IMR-90 (cell line): ENCODE results near the gene CLRN1. TPM values are rescaled to one million over a fixed set of nuclear protein-coding genes. Genes with fewer than 3 reads are reported as not detected.

Source experiments
- ATAC-seq: fragments of 200-7000 bp; cut with Tn5 transposase; 2 replicates; pipeline ENCODE4 v1.9.1; 2020; ENCODE audit warnings: low read depth, mild to moderate bottlenecking, moderate library complexity
- BruUV-seq: library from RNA; stranded (reverse); fragments of 400-500 nt; replicated peaks from 2 replicates; lab custom pipeline; 2021; lab: Mats Ljungman, UMichigan
- CTCF ChIA-PET: fragments of 300-600 bp; formaldehyde crosslinking; extraction: SDS; loops from one replicate; lab custom pipeline; 2021; ENCODE audit warnings: antibody characterized with exemption; lab: Yijun Ruan, JAX
- POLR2A ChIA-PET: fragments of 300-600 bp; sonication (Branson Sonifier 250); formaldehyde crosslinking; loops from one replicate; lab custom pipeline; 2022; ENCODE audit warnings: antibody characterized with exemption; ENCODE audit not compliant: unreplicated experiment; lab: Charles Lee
- DNase-seq: peaks from one replicate; pipeline ENCODE4 v3.0.0; 2013
- H2AFZ ChIP-seq: replicated peaks from 2 replicates; pipeline ENCODE3; 2013; ENCODE audit warnings: low read length, mild to moderate bottlenecking; ENCODE audit not compliant: poor library complexity
- H2AK5ac ChIP-seq: 2 replicates; pipeline ENCODE4 v1.6.1; 2013; ENCODE audit warnings: low read depth, low read length, inconsistent platforms
- H2AK9ac ChIP-seq: replicated peaks from 2 replicates; pipeline ENCODE3; 2013; ENCODE audit warnings: mild to moderate bottlenecking, low read depth, low read length, moderate library complexity; ENCODE audit not compliant: poor library complexity
- H2BK120ac ChIP-seq: 2 replicates; pipeline ENCODE4 v1.6.1; 2013; ENCODE audit warnings: low read depth, low read length, inconsistent platforms
- H2BK15ac ChIP-seq: 3 replicates; pipeline ENCODE4 v1.6.1; 2013; ENCODE audit warnings: low read depth, low read length, inconsistent platforms
- H2BK20ac ChIP-seq: 2 replicates; pipeline ENCODE4 v1.6.1; 2013; ENCODE audit warnings: low read depth, mild to moderate bottlenecking, inconsistent platforms, low read length, moderate library complexity
- H2BK5ac ChIP-seq: 2 replicates; pipeline ENCODE4 v1.6.1; 2013; ENCODE audit warnings: mild to moderate bottlenecking, low read depth, low read length, inconsistent platforms; ENCODE audit not compliant: poor library complexity, severe bottlenecking
- H3K14ac ChIP-seq: replicated peaks from 2 replicates; pipeline ENCODE4 v1.6.1; 2013; ENCODE audit warnings: low read depth, low read length, inconsistent platforms
- H3K18ac ChIP-seq: 2 replicates; pipeline ENCODE4 v1.6.1; 2013; ENCODE audit warnings: low read depth, low read length, control low read depth
- H3K23ac ChIP-seq: 2 replicates; pipeline ENCODE4 v1.6.1; 2013; ENCODE audit warnings: low read depth, low read length, inconsistent platforms
- H3K27ac ChIP-seq: 2 replicates; pipeline ENCODE4 v1.5.1; 2013; ENCODE audit warnings: mild to moderate bottlenecking, control low read depth, low read length; ENCODE audit not compliant: insufficient read depth
- H3K27me3 ChIP-seq: 2 replicates; pipeline ENCODE4 v1.6.1; 2013; ENCODE audit warnings: low read length; ENCODE audit not compliant: control insufficient read depth, insufficient read depth
- H3K36me3 ChIP-seq: 2 replicates; pipeline ENCODE4 v1.6.1; 2013; ENCODE audit warnings: low read length, mixed read lengths; ENCODE audit not compliant: control insufficient read depth, insufficient read depth
- H3K4ac ChIP-seq: 2 replicates; pipeline ENCODE4 v1.6.1; 2013; ENCODE audit warnings: low read depth, low read length, inconsistent platforms
- H3K4me1 ChIP-seq: 2 replicates; pipeline ENCODE4 v1.6.1; 2013; ENCODE audit warnings: low read length, mixed read lengths; ENCODE audit not compliant: control insufficient read depth, insufficient read depth
- H3K4me2 ChIP-seq: 2 replicates; pipeline ENCODE4 v1.6.1; 2013; ENCODE audit warnings: low read depth, mild to moderate bottlenecking, control low read depth, low read length, moderate library complexity
- H3K4me3 ChIP-seq: 2 replicates; pipeline ENCODE4 v1.5.1; 2013; ENCODE audit warnings: low read depth, mild to moderate bottlenecking, control low read depth, low read length, moderate library complexity; ENCODE audit not compliant: insufficient read depth
- H3K56ac ChIP-seq: 2 replicates; pipeline ENCODE4 v1.6.1; 2013; ENCODE audit warnings: low read length, inconsistent platforms; ENCODE audit not compliant: insufficient read depth; ENCODE audit errors: extremely low read depth
- H3K79me1 ChIP-seq, 2 experiments: 2 replicates each; pipeline ENCODE4 v1.6.1; 2013; ENCODE audit warnings: low read length in 2 of 2, inconsistent platforms in 1 of 2, low read depth in 1 of 2
- H3K9ac ChIP-seq: 2 replicates; pipeline ENCODE4 v1.6.1; 2013; ENCODE audit warnings: low read depth, low read length, control low read depth
- H3K9me1 ChIP-seq: 2 replicates; pipeline ENCODE4 v1.6.1; 2013; ENCODE audit warnings: low read length, inconsistent platforms; ENCODE audit not compliant: insufficient read depth
- H3K9me3 ChIP-seq: 2 replicates; pipeline ENCODE4 v1.6.1; 2013; ENCODE audit warnings: low read length; ENCODE audit not compliant: control insufficient read depth, insufficient read depth
- H4K20me1 ChIP-seq: 2 replicates; pipeline ENCODE4 v1.6.1; 2013; ENCODE audit warnings: low read length, inconsistent platforms; ENCODE audit not compliant: insufficient read depth
- H4K5ac ChIP-seq: 2 replicates; pipeline ENCODE4 v1.6.1; 2013; ENCODE audit warnings: mild to moderate bottlenecking, low read depth, low read length, control low read depth
- H4K8ac ChIP-seq, 2 experiments: 2 replicates each; pipeline ENCODE4 v1.6.1; 2013; ENCODE audit warnings: low read depth in 2 of 2, low read length in 2 of 2, control low read depth in 1 of 2, inconsistent platforms in 1 of 2
- H4K91ac ChIP-seq: 2 replicates; pipeline ENCODE4 v1.6.1; 2013; ENCODE audit warnings: low read depth, low read length, inconsistent platforms; ENCODE audit not compliant: insufficient read depth
- FOS ChIP-seq: fragments of 150-350 bp; IDR thresholded peaks from 2 replicates; pipeline ENCODE4 v1.6.1; 2016; ENCODE audit warnings: low read depth, low read length
- MAFK ChIP-seq: IDR thresholded peaks from 2 replicates; pipeline ENCODE4 v1.6.1; 2012; ENCODE audit warnings: low read depth, low read length, improper control_type of control experiment
- dilution Hi-C: fragments of 300-500 bp; cut with HindIII; formaldehyde crosslinking; loops from one replicate; pipeline ENCODE4 v1.14.3; 2018; ENCODE audit warnings: low sequenced_read_pairs; ENCODE audit not compliant: unreplicated experiment
- in situ Hi-C: fragments of 300-500 bp; cut with MboI; formaldehyde crosslinking; loops from 3 replicates; pipeline ENCODE4 v1.14.3; 2019; ENCODE audit warnings: low sequenced_read_pairs, inconsistent platforms, mixed read lengths
- intact Hi-C: fragments of 100-400 bp; cut with micrococcal nuclease; formaldehyde crosslinking; loops from 2 replicates; pipeline ENCODE4 v1.10.0; 2022
- polyA plus RNA-seq, 3 experiments: library from polyadenylated mRNA; depleted of rRNA; stranded (reverse); fragments of >200 nt; gene quantifications; 2 replicates each; pipeline ENCODE4 v1.2.3, GENCODE V29; 2012; ENCODE audit warnings: low replicate concordance in 1 of 3
- total RNA-seq: library from RNA; depleted of rRNA; stranded (reverse); fragments of >200 nt; gene quantifications from 2 replicates; pipeline ENCODE4 v1.2.3, GENCODE V29; 2012

CLRN1 gene
- total and polyA plus RNA-seq, 2 of the 4 experiments (the other 2 are of a cell fraction), result not detected

- no peaks in the 10 kb centered on the region for H3K9me1 ChIP-seq
- no peaks in the 10 kb centered on the region for H3K4me1 ChIP-seq
- no peak overlapping the region for H3K4ac ChIP-seq
- no peak overlapping the region for H2AK9ac ChIP-seq
- no peak overlapping the region for H3K9ac ChIP-seq
- H4K8ac ChIP-seq, result no peak overlapping the region
- no peak overlapping the region for H2AFZ ChIP-seq
- H4K20me1 ChIP-seq, result no peaks in the 10 kb centered on the region
- no peak overlapping the region for H2BK5ac ChIP-seq
- no peak overlapping the region for H3K23ac ChIP-seq
- intact Hi-C loops, result no loop called here
- H3K14ac ChIP-seq, result no peak overlapping the region
- DNase-seq (no peak), ATAC-seq (no peak)
- no peak overlapping the region for H2BK15ac ChIP-seq
- no peak overlapping the region for H3K27ac ChIP-seq
- no peak overlapping the region for H3K4me2 ChIP-seq
- no peaks in the 10 kb centered on the region for H3K79me1 ChIP-seq
- dilution Hi-C loops, result no loop called here
- H4K91ac ChIP-seq, result no peak overlapping the region
- H2AK5ac ChIP-seq, result no peak overlapping the region
- H3K18ac ChIP-seq, result no peak overlapping the region
- BruUV-seq, result no TSS peak
- no peak overlapping the region for H2BK20ac ChIP-seq
- ChIA-PET CTCF (no interaction called here), POLR2A (no interaction called here)
- peaks cover 10% of the 10 kb centered on the region for H3K27me3 ChIP-seq
- no peaks in the 10 kb centered on the region for H3K36me3 ChIP-seq
- in situ Hi-C loops, result no loop called here
- no peak overlapping the region for H3K56ac ChIP-seq
- TF ChIP-seq FOS, result no peak
- TF ChIP-seq MAFK, result peak; percentile 42
- H3K4me3 ChIP-seq, result no peak overlapping the region
- H4K5ac ChIP-seq, result no peak overlapping the region
- no peak overlapping the region for H2BK120ac ChIP-seq
- H3K9me3 ChIP-seq, result no peaks in the 10 kb centered on the region
Observed at GRCh38 chr3:150995510-150995909, 23.0 kb upstream of the CLRN1 start.
